ENCODE results near the gene DDX51.
"Not testable (repeated sequence)": the region's sequence is repeated elsewhere in the genome, so short reads cannot be mapped to it uniquely, and the experiment has no call there.

The DDX51 gene

GRCh38 chr12:132111654-132112304, 32.3 kb downstream of the DDX51 start:
- DNase-seq, result no peak

- DNase-seq, result no peak
Measured at GRCh38 chr12:132110677-132111076, 33.4 kb downstream of the DDX51 start.

- DNase-seq, result no peak
Measured at GRCh38 chr12:132109741-132110140, 34.4 kb downstream of the DDX51 start.

- no peak for DNase-seq
Measured at GRCh38 chr12:132108211-132108832, 35.8 kb downstream of the DDX51 start.

- no peak for DNase-seq
Measured at GRCh38 chr12:132106921-132107320, 37.2 kb downstream of the DDX51 start.

- no peak for DNase-seq
Measured at GRCh38 chr12:132105467-132105866, 38.7 kb downstream of the DDX51 start.

GRCh38 chr12:132103542-132104308, 40.4 kb downstream of the DDX51 start:
- DNase-seq, result no peak

- DNase-seq, result not testable (repeated sequence)
Measured at GRCh38 chr12:132103072-132103471, 41.0 kb downstream of the DDX51 start.

- no peak for DNase-seq
Measured at GRCh38 chr12:132102297-132102696, 41.8 kb downstream of the DDX51 start.

- no peak for DNase-seq
Measured at GRCh38 chr12:132100306-132101065, 43.6 kb downstream of the DDX51 start.

GRCh38 chr12:132099739-132100138, 44.4 kb downstream of the DDX51 start:
- no peak for DNase-seq

- DNase-seq, result no peak
Measured at GRCh38 chr12:132095520-132096409, 48.4 kb downstream of the DDX51 start.

GRCh38 chr12:132094269-132094891, 49.7 kb downstream of the DDX51 start:
- no peak for DNase-seq

- no peak for DNase-seq
Measured at GRCh38 chr12:132089407-132089910, 54.7 kb downstream of the DDX51 start.
